NCI-H69 (cell line): Measurements from ENCODE around the gene GPR142.

Source experiments
- DNase-seq: peaks from one replicate; lab custom pipeline; 2025; lab: John Stamatoyannopoulos, UW

The GPR142 gene

GRCh38 chr17:74369665-74370490 lies 2.6 kb downstream of the GPR142 start:
- no peak for DNase-seq

DNA sequence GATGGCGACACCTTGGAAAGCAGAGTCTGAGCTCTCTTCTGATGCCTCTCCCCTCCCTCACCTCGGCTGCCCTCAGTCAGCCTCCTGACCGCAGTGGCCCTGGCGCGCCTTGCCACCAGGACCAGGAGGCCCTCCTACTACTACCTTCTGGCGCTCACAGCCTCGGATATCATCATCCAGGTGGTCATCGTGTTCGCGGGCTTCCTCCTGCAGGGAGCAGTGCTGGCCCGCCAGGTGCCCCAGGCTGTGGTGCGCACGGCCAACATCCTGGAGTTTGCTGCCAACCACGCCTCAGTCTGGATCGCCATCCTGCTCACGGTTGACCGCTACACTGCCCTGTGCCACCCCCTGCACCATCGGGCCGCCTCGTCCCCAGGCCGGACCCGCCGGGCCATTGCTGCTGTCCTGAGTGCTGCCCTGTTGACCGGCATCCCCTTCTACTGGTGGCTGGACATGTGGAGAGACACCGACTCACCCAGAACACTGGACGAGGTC lies 4.4 kb downstream of the GPR142 start:
- no peak for DNase-seq

DNA sequence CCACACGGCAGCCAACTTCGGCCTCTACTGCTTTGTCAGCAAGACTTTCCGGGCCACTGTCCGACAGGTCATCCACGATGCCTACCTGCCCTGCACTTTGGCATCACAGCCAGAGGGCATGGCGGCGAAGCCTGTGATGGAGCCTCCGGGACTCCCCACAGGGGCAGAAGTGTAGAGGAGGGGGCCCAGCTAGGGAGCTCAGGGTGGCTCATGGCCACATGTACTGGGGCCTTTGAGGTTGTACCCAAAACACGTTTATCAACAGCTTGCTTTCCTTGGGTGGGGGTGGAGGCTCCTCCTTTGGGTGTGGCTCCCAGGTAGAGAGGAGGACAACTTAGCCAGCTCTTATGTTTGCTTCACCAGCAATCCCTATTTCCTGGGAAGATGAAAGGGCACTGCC lies 5.1 kb downstream of the GPR142 start:
- DNase-seq, result no peak

- DNase-seq, result peak; percentile 97
Measured at GRCh38 chr17:74373838-74374606, 6.7 kb downstream of the GPR142 start.

DNA sequence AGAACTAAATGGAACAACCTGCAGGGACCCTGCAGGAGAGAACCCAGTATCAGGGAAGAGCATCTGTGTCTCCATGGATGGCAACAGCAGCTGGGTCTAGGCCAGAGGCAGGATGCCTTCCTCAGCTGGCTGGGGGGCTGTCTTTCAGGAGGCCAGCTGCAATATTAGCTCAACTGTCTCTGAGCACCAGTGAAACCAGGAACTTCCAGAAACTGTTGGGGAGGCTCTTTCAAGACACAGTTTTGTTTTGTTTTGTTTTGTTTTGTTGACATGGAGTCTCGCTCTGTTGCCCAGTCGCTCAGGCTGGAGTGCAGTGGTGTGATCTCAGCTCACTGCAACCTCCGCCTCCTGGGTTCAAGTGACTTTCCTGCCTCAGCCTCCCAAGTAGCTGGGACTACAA lies 7.6 kb downstream of the GPR142 start:
- DNase-seq, result no peak

- peak; percentile 93 for DNase-seq
Measured at GRCh38 chr17:74379495-74380085, 12.3 kb downstream of the GPR142 start.

DNA sequence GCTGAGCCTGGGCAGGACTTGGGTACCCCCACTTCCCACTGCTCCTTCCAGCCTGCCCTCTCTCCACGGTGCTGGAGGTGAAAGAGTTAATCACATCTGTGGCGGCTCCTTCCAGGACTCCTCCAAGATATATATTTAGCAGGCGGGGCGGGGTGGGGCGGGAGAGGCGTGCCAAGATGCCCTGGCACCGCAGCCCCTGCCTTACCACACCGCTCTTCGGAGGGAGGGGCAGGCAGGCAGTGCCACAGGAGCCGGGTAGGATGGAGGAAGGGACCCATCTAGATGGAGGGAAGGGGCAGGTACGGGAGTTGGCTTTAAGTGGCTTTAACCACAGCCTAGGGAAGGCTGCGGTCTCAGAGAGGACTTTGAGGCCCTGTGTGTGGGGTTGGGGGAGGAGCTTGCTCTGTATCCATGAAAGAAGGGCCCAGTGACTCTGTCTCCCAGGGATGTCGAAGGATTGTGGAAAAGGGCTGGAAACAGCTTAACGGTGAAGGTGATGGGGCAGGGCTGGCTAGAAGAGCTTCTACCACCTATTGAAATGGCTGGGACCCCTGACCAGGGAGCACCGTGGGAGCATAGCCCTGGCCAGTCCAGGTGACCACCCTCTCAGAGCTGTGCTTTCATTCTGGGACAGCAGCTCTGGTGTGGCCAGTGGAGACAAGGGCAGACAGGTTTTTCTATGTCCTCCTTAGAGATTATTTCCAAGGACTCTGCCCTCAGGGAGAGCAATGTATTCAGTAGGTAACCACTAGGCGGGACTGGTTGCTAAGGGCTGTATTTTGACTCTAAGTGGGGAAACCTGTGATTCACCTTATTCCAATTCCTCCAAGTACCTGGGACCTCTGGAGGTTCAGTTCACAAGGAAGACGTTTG lies 13.0 kb downstream of the GPR142 start:
- peak; percentile 82 for DNase-seq

- DNase-seq, result peak; percentile 77
Measured at GRCh38 chr17:74380959-74381808, 13.9 kb downstream of the GPR142 start.

- no peak for DNase-seq
Measured at GRCh38 chr17:74383141-74383540, 15.8 kb downstream of the GPR142 start.

DNA sequence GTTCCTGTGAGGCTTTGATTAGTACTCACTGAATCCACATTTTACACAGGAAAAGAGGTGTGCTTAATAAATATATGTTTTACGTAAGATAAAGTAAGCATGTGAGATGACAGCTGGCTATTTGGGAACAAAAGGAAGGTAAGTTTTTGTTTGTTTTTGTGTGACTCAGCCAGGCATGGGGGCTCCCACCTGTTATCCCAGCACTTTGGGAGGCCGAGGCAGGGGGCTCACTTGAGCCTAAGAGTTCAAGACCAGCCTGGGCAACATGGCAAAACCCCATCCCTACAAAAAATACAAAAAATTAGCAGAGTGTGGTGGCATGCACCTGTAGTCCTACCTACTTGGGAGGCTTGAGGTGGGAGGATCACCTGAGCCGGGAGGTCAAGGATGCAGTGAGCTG lies 17.9 kb downstream of the GPR142 start:
- peak; percentile 76 for DNase-seq

DNA sequence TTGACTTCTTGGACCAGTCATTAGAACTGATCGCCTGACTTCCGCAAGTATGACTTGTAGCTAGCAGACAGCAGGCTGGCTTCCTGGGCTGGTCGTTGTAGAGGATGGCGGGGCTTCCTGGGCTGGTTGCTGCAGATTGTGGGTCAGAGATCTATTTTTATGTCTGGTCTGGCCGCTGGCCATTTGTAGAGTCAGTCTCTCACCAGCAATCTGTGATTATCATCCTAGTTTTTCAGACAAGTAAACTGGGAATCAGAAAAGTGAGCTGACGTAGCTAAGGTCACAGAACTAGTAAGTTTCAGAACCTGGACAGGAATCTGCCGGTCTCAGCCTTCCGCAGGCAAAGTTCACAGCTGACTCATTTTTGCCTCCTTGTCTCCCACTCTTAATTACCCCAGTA lies 19.1 kb downstream of the GPR142 start:
- no peak for DNase-seq

DNA sequence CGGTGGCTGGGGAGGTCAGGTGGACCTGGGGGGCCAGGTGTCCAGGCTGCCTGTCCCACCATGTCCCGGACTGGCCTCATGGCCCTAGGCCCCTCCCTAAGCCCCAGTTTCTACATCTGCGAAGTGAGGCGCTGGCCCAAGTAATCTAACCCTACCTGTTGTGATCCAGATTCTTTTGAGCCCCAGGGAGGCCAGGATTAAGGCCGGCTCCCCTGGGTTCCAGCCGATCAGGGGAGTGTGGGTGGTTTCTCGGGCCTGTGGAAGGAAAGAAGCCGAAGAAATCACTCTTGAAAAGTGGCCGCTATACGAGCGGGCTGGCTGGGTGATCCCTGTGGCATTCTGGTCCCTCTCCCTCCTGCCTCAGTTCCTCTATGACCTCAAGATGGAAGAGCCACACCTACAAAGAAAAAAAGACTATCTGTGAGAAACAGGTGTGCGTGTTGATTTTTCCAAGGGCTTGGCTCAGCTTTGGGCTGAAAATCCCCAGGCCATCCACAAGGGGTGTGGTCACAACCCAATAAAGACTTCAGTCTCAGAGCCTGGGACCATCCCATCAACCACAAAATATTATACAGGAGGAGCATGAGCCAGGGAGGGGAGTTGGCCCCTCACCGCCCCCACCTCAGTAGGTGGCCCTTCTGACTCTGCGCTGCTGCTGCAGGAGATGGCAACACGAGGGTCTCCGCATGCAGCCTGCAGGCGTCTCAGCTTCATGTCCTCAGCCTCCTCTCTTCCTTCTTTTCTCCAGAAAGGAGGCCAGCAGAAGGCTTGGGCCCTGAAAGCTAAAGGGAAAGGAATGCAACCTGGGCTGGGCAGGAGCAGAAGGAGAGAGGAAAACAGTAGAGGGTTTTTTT lies 20.3 kb downstream of the GPR142 start:
- no peak for DNase-seq

GRCh38 chr17:74389084-74389753 lies 21.9 kb downstream of the GPR142 start:
- DNase-seq, result no peak

DNA sequence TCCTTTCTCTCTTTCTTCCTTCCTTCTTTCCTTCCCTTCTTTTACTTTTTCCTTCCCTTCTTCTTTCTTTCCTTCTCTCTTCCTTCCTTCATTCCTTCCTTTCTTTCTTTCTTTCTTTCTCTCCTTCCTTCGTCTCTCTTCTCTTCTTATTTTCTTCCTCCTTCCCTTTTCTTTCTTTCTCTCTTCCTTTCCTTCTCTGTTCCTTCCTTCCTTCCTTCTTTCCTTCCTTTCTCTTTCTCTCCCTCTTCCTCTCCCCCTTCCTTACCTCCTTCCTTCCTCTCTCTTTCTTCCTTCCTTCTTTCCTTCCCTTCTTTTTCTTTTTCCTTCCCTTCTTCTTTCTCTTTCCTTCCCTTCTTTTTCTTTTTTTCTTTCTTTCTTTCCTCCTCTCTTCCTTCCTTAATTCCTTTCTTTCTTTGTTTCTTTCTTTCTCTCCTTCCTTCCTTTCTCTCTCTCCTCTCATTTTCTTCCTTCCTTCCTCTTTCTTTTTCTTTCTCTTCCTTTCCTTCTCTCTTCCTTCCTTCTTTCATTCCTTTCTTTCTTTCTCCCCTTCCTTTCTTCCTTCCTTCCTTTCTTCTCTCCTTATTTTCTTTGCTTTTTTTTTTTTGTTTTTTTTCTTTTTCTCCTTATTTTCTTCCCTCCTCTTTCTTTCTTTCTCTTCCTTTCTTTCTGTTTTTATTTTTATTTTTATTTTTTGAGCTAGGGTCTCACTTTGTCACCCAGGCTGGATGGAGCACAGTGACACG lies 22.8 kb downstream of the GPR142 start:
- DNase-seq, result no peak

DNA sequence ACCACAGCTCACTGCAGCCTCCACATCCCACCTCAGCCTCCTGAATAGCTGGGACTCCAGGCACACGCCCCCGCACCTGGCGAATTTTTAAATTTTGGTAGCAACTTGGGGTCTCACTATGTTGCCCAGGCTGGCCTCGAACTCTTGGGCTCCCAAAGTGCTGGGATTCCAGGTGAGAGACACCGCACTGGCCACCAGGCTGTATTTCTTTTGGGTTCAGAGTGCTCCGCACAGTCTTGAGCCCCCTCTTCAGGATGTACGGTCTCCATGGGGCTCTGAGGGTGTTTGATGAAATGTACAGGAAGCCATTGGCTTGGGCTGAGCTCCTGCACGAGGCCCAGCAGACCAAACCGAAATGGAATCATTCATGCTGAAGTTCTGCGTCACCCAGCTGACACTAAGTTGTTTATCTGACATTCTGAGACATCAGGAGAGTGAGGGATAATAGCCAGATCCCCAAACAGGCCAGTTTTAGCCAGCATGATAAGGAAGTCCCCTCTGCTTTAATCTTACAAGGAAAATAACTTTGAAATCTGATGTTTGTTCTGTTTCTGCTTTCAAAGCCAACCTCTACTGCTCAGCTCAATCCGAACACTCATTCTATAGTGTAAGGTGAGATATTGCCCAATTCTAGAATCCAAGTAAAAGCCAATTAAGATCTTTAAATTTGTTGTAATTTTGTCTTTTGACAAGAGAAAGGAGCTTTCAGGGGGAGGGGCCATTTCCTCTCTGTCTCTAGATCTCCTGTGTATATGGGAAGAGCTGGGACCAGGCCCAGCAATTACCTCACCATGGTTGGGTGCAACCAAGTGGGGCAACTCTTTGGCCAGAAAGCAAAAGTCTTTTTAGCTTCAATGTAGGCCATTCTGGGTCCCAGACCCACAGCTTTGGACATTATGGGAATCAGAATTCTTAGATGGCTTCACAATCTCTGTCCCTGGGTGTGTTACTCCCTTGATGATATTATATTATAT lies 23.7 kb downstream of the GPR142 start:
- DNase-seq, result no peak

DNA sequence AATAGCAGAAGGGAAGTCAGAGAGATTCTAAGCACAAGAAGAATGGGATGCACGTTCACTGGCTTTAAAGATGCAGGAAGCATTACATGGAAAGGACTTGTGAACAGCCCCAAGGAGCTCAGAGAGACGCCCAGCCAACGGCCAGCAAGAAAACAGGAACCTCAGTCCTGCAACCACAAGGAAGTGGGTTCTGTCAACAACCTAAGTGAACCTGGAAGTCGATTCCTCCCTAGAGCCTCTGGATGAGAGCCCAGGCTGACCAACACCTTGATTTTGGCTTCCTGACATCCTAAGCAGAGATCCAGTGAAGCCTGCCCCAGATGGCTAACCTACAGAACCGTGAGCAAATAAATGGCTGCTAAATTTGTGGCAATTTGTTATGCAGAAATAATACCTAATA lies 24.5 kb downstream of the GPR142 start:
- no peak for DNase-seq

DNA sequence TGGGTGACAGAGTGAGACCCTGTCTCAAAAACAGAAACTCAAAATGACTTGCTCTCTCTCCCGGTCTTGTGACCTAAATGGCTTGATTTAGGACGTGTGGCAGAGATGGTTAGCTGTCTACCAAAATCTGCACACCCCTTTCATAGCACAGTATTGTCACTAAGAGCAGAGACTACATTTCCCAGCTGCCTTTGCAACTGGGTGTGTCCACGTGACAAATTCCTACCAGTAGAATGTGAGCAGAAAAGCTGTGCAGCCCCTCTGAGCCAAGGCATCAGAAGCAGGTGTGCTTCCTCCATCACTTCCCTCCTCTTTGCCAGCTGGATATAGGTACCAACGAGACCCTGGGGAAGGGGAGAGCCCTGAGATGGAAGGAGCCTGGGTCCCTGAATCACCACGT lies 25.5 kb downstream of the GPR142 start:
- no peak for DNase-seq
